ENCODE data around the gene LSMEM2.

LSMEM2 gene

GRCh38 chr3:50288387-50289007 lies 9.6 kb downstream of the LSMEM2 start:
- Histone ChIP-seq H3K27me3 (replicated peaks; ENCODE audit: control insufficient read depth, insufficient read depth, low read length) (no peaks in the 10 kb centered on the region), H3K36me3 (ENCODE audit: control insufficient read depth, insufficient read depth, low read length, severe bottlenecking) (peaks cover 43% of the 10 kb centered on the region), H3K9me3 (ENCODE audit: control insufficient read depth, low read length) (no peaks in the 10 kb centered on the region), H3K4me3 (ENCODE audit: low read length) (no peak overlapping the region), H3K9ac (ENCODE audit: low read length) (no peak overlapping the region), H3K4me1 (ENCODE audit: control insufficient read depth, insufficient read depth, low read length) (peaks cover 17% of the 10 kb centered on the region)
- no peak for DNase-seq (ENCODE audit: low read depth)

DNA sequence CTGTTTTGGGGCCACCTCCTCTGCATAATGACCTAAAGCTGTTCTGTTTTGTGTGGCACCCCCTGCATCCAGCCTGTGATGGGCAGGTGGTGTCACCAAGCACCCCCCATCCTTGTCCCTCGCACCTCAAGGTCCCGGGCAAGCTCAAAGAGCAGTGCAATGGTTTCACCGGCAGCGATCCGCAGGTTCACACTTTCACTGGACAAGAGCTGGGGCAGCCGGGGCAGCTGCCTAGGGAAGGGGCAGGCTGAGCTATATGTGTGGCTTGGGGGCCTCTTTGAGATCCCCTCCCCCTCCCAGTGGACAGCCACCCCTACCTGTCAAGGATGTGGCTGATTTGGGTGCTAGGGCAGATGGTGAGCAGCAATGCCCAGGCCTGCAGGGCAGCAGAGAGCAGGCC lies 10.2 kb downstream of the LSMEM2 start:
- no peaks in the 10 kb centered on the region for H3K27me3 ChIP-seq (replicated peaks; ENCODE audit: control insufficient read depth, insufficient read depth, low read length)
- DNase-seq (ENCODE audit: low read depth): no peak

GRCh38 chr3:50290161-50290641 lies 11.3 kb downstream of the LSMEM2 start:
- no peak overlapping the region for H3K4me3 ChIP-seq (ENCODE audit: low read length)
- H3K27me3 ChIP-seq (replicated peaks; ENCODE audit: control insufficient read depth, insufficient read depth, low read length): no peaks in the 10 kb centered on the region
- H3K9me3 ChIP-seq (ENCODE audit: control insufficient read depth, low read length): no peaks in the 10 kb centered on the region
- peaks cover 18% of the 10 kb centered on the region for H3K4me1 ChIP-seq (ENCODE audit: control insufficient read depth, insufficient read depth, low read length)
- H3K9ac ChIP-seq (ENCODE audit: low read length): no peak overlapping the region
- no peak for DNase-seq (ENCODE audit: low read depth)
- peaks cover 43% of the 10 kb centered on the region for H3K36me3 ChIP-seq (ENCODE audit: control insufficient read depth, insufficient read depth, low read length, severe bottlenecking)

More for the DNA sequence above, 10.2 kb downstream of the LSMEM2 start:
- Histone ChIP-seq H3K9ac (ENCODE audit: low read length) (no peak overlapping the region), H3K4me1 (ENCODE audit: control insufficient read depth, insufficient read depth, low read length) (peaks cover 18% of the 10 kb centered on the region), H3K4me3 (ENCODE audit: low read length) (no peak overlapping the region), H3K36me3 (ENCODE audit: control insufficient read depth, insufficient read depth, low read length, severe bottlenecking) (peaks cover 43% of the 10 kb centered on the region), H3K9me3 (ENCODE audit: control insufficient read depth, low read length) (no peaks in the 10 kb centered on the region)

- Histone ChIP-seq H3K4me3 (ENCODE audit: low read length) (peak within 1 kb of the TSS; percentile 95), H3K4me1 (ENCODE audit: control insufficient read depth, insufficient read depth, low read length) (peaks cover 18% of the 10 kb centered on the region), H3K36me3 (ENCODE audit: control insufficient read depth, insufficient read depth, low read length, severe bottlenecking) (peaks cover 34% of the 10 kb centered on the region), H3K9ac (ENCODE audit: low read length) (peak within 1 kb of the TSS; percentile 92), H3K27me3 (replicated peaks; ENCODE audit: control insufficient read depth, insufficient read depth, low read length) (no peaks in the 10 kb centered on the region), H3K9me3 (ENCODE audit: control insufficient read depth, low read length) (no peaks in the 10 kb centered on the region)
- DNase-seq (ENCODE audit: low read depth): peak; percentile 99
Measured at GRCh38 chr3:50292159-50293078, 13.5 kb downstream of the LSMEM2 start, which contains the start of gene IFRD2. IFRD2 (minus strand) TSS chr3:50292429; CDS start chr3:50292274, 155 bp downstream.

- H3K27me3 ChIP-seq (replicated peaks; ENCODE audit: control insufficient read depth, insufficient read depth, low read length): no peaks in the 10 kb centered on the region
- no peaks in the 10 kb centered on the region for H3K9me3 ChIP-seq (ENCODE audit: control insufficient read depth, low read length)
- no peak for DNase-seq (ENCODE audit: low read depth)
- H3K36me3 ChIP-seq (ENCODE audit: control insufficient read depth, insufficient read depth, low read length, severe bottlenecking): peaks cover 26% of the 10 kb centered on the region
- H3K9ac ChIP-seq (ENCODE audit: low read length): peak overlapping the region; percentile 92
- H3K4me1 ChIP-seq (ENCODE audit: control insufficient read depth, insufficient read depth, low read length): peaks cover 23% of the 10 kb centered on the region
- H3K4me3 ChIP-seq (ENCODE audit: low read length): peak overlapping the region; percentile 73
Measured at GRCh38 chr3:50293079-50293801, 14.4 kb downstream of the LSMEM2 start.

GRCh38 chr3:50294089-50294488 lies 15.2 kb downstream of the LSMEM2 start:
- H3K9me3 ChIP-seq (ENCODE audit: control insufficient read depth, low read length): no peaks in the 10 kb centered on the region
- peaks cover 17% of the 10 kb centered on the region for H3K36me3 ChIP-seq (ENCODE audit: control insufficient read depth, insufficient read depth, low read length, severe bottlenecking)
- H3K4me1 ChIP-seq (ENCODE audit: control insufficient read depth, insufficient read depth, low read length): peaks cover 29% of the 10 kb centered on the region
- no peak for DNase-seq (ENCODE audit: low read depth)
- no peak overlapping the region for H3K9ac ChIP-seq (ENCODE audit: low read length)
- H3K4me3 ChIP-seq (ENCODE audit: low read length): no peak overlapping the region
- no peaks in the 10 kb centered on the region for H3K27me3 ChIP-seq (replicated peaks; ENCODE audit: control insufficient read depth, insufficient read depth, low read length)

GRCh38 chr3:50294492-50295403 lies 15.9 kb downstream of the LSMEM2 start:
- H3K36me3 ChIP-seq (ENCODE audit: control insufficient read depth, insufficient read depth, low read length, severe bottlenecking): peaks cover 11% of the 10 kb centered on the region
- H3K9me3 ChIP-seq (ENCODE audit: control insufficient read depth, low read length): no peaks in the 10 kb centered on the region
- no peak overlapping the region for H3K4me3 ChIP-seq (ENCODE audit: low read length)
- no peak for DNase-seq (ENCODE audit: low read depth)
- H3K27me3 ChIP-seq (replicated peaks; ENCODE audit: control insufficient read depth, insufficient read depth, low read length): no peaks in the 10 kb centered on the region
- H3K4me1 ChIP-seq (ENCODE audit: control insufficient read depth, insufficient read depth, low read length): peaks cover 31% of the 10 kb centered on the region
- H3K9ac ChIP-seq (ENCODE audit: low read length): no peak overlapping the region

DNA sequence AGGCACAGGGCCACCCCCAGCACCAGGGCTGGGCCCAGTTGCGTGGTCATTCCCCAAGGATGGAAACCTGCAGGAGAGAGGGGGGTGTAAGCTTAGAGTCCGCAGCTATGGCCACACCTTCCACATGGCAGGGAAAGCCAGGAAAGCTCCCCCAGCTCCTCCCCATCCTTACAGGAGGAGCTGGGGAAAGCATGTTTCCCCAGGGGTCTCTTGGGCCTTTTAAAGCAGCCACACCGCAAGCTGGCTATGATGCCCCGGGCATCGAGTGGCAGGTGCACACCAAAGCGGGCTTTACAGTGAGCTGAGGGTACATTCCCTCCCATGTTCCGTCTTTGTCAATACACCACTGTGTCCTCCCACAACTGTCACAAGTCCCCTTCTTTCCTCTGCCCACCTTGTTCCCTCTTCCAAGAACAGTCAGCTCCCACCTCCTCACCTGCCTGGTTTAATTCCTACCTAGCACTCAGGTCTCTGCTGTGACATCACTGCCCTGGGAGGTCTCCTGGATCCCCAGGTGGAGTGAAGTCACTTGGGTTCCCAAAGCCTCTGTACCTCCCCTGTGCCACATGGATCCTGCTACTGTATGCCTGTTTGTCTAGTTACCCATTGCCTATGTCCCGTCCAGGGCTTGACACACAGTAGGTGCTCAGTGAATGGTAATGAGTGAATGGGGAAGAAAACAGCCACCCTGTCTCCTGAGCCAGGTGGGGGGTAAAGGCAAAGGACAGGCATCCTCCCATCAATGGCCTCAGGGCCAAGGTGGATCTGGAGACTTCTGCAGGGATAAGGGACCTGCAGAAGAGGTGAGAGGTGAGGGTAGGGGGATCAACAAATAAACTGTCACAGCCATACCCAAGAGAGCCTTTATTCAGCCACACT lies 16.9 kb downstream of the LSMEM2 start:
- Histone ChIP-seq H3K27me3 (replicated peaks; ENCODE audit: control insufficient read depth, insufficient read depth, low read length) (no peaks in the 10 kb centered on the region), H3K4me3 (ENCODE audit: low read length) (no peak overlapping the region), H3K9ac (ENCODE audit: low read length) (no peak overlapping the region), H3K36me3 (ENCODE audit: control insufficient read depth, insufficient read depth, low read length, severe bottlenecking) (peaks cover under 1% of the 10 kb centered on the region), H3K4me1 (ENCODE audit: control insufficient read depth, insufficient read depth, low read length) (peaks cover 40% of the 10 kb centered on the region), H3K9me3 (ENCODE audit: control insufficient read depth, low read length) (no peaks in the 10 kb centered on the region)
- DNase-seq (ENCODE audit: low read depth): no peak

DNA sequence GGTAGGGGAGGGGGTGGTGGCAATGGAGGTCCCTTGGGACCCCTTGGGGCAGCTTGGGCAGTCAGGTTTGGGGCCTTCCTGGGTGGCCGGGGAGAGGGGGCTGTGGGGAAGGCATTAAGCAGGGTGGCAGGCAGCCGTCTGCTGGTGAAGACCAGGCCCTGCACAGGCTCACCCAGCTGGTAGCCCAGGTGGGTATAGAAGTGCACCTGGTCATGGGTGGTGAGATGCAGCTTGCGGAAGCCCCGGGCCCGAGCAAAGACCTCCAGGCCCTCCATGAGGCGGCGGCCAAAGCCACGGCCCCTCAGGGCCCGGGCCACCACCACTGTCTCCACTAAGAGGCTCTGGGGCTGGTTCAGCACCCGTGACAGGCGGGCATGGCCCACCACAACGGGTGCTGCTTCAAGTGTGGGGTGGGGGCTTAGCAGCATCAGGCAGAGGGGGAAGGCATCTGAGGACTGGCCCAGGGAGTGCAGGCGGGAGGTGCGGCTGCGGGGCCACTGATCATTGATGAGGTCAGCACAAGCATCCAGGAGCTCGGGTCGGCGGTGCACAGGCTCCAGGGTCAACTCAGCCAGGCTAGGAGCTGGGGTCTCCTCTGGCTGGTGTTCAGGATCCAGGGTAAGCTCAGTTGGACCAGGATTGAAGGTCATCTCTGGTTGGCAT lies 18.0 kb downstream of the LSMEM2 start:
- Histone ChIP-seq H3K4me1 (ENCODE audit: control insufficient read depth, insufficient read depth, low read length) (peaks cover 33% of the 10 kb centered on the region), H3K27me3 (replicated peaks; ENCODE audit: control insufficient read depth, insufficient read depth, low read length) (no peaks in the 10 kb centered on the region), H3K9ac (ENCODE audit: low read length) (no peak overlapping the region), H3K36me3 (ENCODE audit: control insufficient read depth, insufficient read depth, low read length, severe bottlenecking) (no peaks in the 10 kb centered on the region), H3K9me3 (ENCODE audit: control insufficient read depth, low read length) (no peaks in the 10 kb centered on the region), H3K4me3 (ENCODE audit: low read length) (no peak overlapping the region)
- DNase-seq (ENCODE audit: low read depth): no peak
